PC-3 (cell line): ENCODE data around the gene SLCO2A1.

ENCODE experiments used
- CTCF ChIP-seq: fragments of 300-600 bp; sonication (generic); conservative IDR thresholded peaks from 2 replicates; pipeline ENCODE4 v1.5.1; 2017; ENCODE audit warnings: antibody characterized with exemption, low read depth, mild to moderate bottlenecking, low read length
- EZH2phosphoT487 ChIP-seq: fragments of 300-600 bp; sonication (generic); IDR thresholded peaks from 2 replicates; pipeline ENCODE4 v1.6.1; 2018; ENCODE audit warnings: mild to moderate bottlenecking, antibody characterized with exemption, low read length, borderline replicate concordance

DNA sequence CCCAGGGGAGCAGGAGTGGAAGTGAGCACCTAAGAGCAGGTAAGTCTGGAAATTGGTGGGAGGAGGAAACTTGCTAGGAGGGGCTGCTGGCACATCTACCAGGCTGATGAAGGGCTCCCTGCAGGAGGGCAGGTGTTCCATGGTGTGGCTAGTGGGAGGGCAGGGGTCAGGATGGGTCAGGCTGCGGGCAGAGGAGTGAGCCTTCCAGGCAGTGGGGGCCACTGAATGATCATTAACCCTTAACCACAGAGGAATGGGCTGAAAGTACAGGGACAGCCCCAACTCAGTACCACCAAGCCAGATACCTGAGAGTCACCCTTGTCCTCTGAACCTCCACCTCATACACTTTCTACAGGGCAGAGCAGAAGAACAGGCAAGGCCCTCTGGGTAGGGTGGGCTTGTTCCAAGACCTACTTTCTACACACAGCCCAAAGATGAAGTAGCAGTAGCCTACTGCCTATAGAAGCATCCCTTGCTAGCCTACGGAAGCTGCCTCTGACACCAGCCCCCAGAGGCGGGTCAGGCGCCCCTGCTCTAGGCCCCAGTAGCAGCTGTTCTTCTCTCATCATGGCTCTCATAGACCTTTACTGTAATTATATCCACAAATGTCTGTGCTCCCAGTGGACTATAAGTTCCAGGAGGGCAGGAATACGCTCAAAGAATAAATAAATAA is 138.6 kb downstream of the SLCO2A1 start:
- TF ChIP-seq CTCF (no peak), EZH2phosphoT487 (no peak)
